Liver (tissue), 3 donors: ENCODE results near the gene ZNF816.

Experiments
- EGR1 ChIP-seq, 2 donors: IDR thresholded peaks; 2 replicates each; pipeline ENCODE4 v1.6.1; 2016 to 2018; ENCODE audit warnings: antibody characterized with exemption in 2 of 2, low read depth in 2 of 2
- HNF4G ChIP-seq: IDR thresholded peaks from 2 replicates; pipeline ENCODE4 v1.6.1; 2016; ENCODE audit warnings: antibody characterized with exemption
- JUND ChIP-seq, 2 donors: IDR thresholded peaks; 2 replicates each; pipeline ENCODE4 v1.6.1; 2016; ENCODE audit warnings: antibody characterized with exemption in 2 of 2
- NR2F2 ChIP-seq: IDR thresholded peaks from 2 replicates; pipeline ENCODE4 v1.6.1; 2016; ENCODE audit warnings: antibody characterized with exemption
- TAF1 ChIP-seq: conservative IDR thresholded peaks from 2 replicates; pipeline ENCODE4 v1.6.1; 2016; ENCODE audit warnings: antibody characterized with exemption, mild to moderate bottlenecking
- YY1 ChIP-seq: IDR thresholded peaks from 2 replicates; pipeline ENCODE4 v1.6.1; 2016; ENCODE audit warnings: antibody characterized with exemption, mild to moderate bottlenecking
- ZBTB33 ChIP-seq: IDR thresholded peaks from 2 replicates; pipeline ENCODE4 v1.6.1; 2016; ENCODE audit warnings: antibody characterized with exemption
- TF ChIP-seq, protein P1 (sequence below): IDR thresholded peaks from 2 replicates; pipeline ENCODE4 v1.6.1; 2016; ENCODE audit warnings: antibody characterized with exemption, mild to moderate bottlenecking
- TF ChIP-seq, protein P2 (sequence below): fragments of 150-350 bp; IDR thresholded peaks from 2 replicates; pipeline ENCODE4 v1.5.1; 2017; ENCODE audit warnings: improper control_type of control experiment, low read depth, low read length; ENCODE audit not compliant: missing input control
- donor health status: healthy.
- donor health status: healthy.

GRCh38 chr19:52945652-52946321, 16.9 kb downstream of the ZNF816 start:
- no peak for TF ChIP-seq ZBTB33
- TF ChIP-seq JUND (IDR thresholded peaks at IDR 0.05) = no peak
- no peak for TF ChIP-seq TAF1
- TF ChIP-seq, protein P1, sequence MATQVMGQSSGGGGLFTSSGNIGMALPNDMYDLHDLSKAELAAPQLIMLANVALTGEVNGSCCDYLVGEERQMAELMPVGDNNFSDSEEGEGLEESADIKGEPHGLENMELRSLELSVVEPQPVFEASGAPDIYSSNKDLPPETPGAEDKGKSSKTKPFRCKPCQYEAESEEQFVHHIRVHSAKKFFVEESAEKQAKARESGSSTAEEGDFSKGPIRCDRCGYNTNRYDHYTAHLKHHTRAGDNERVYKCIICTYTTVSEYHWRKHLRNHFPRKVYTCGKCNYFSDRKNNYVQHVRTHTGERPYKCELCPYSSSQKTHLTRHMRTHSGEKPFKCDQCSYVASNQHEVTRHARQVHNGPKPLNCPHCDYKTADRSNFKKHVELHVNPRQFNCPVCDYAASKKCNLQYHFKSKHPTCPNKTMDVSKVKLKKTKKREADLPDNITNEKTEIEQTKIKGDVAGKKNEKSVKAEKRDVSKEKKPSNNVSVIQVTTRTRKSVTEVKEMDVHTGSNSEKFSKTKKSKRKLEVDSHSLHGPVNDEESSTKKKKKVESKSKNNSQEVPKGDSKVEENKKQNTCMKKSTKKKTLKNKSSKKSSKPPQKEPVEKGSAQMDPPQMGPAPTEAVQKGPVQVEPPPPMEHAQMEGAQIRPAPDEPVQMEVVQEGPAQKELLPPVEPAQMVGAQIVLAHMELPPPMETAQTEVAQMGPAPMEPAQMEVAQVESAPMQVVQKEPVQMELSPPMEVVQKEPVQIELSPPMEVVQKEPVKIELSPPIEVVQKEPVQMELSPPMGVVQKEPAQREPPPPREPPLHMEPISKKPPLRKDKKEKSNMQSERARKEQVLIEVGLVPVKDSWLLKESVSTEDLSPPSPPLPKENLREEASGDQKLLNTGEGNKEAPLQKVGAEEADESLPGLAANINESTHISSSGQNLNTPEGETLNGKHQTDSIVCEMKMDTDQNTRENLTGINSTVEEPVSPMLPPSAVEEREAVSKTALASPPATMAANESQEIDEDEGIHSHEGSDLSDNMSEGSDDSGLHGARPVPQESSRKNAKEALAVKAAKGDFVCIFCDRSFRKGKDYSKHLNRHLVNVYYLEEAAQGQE = no peak
- TF ChIP-seq, protein P2, sequence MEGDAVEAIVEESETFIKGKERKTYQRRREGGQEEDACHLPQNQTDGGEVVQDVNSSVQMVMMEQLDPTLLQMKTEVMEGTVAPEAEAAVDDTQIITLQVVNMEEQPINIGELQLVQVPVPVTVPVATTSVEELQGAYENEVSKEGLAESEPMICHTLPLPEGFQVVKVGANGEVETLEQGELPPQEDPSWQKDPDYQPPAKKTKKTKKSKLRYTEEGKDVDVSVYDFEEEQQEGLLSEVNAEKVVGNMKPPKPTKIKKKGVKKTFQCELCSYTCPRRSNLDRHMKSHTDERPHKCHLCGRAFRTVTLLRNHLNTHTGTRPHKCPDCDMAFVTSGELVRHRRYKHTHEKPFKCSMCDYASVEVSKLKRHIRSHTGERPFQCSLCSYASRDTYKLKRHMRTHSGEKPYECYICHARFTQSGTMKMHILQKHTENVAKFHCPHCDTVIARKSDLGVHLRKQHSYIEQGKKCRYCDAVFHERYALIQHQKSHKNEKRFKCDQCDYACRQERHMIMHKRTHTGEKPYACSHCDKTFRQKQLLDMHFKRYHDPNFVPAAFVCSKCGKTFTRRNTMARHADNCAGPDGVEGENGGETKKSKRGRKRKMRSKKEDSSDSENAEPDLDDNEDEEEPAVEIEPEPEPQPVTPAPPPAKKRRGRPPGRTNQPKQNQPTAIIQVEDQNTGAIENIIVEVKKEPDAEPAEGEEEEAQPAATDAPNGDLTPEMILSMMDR = no peak
- TF ChIP-seq HNF4G = no peak
- no peak for TF ChIP-seq YY1
- no peak for TF ChIP-seq NR2F2
- no peak for TF ChIP-seq EGR1 (IDR thresholded peaks at IDR 0.05; ENCODE audit: low read depth in 2 of 2)
